K562 (cell line): Measurements from ENCODE around the gene CD82.
"Not testable (repeated sequence)": the region's sequence is repeated elsewhere in the genome, so short reads cannot be mapped to it uniquely, and the experiment has no call there.

Experiments used
- ATF7 ChIP-seq: fragments of 450-650 bp; IDR thresholded peaks from 2 replicates; pipeline ENCODE4 v1.7.1; 2014; ENCODE audit warnings: mild to moderate bottlenecking, moderate library complexity
- KDM1A ChIP-seq, 2 experiments: fragments of 450-650 bp; IDR thresholded peaks; 2 replicates each; pipeline ENCODE4 v1.6.1; 2016; ENCODE audit warnings: mild to moderate bottlenecking in 2 of 2
- NR2F6 ChIP-seq: fragments of 450-650 bp; formaldehyde crosslinking; IDR thresholded peaks from 2 replicates; pipeline ENCODE4 v1.4.0; 2020; ENCODE audit warnings: mild to moderate bottlenecking
- RAD21 ChIP-seq, 2 experiments: fragments of 250-450 bp in 1 of 2; fragments of 450-650 bp in 1 of 2; sonication (Bioruptor Pico) in 1 of 2; formaldehyde crosslinking in 1 of 2; IDR thresholded peaks in 1 of 2; conservative IDR thresholded peaks in 1 of 2; 2 replicates each; pipeline versions ENCODE4 v1.4.0 to v1.8.0; 2020 to 2022; ENCODE audit warnings: mild to moderate bottlenecking in 2 of 2, moderate library complexity in 1 of 2
- SREBF2 ChIP-seq: sonication (generic); formaldehyde crosslinking; IDR thresholded peaks from 2 replicates; pipeline ENCODE4 v1.4.0; 2020; ENCODE audit warnings: mild to moderate bottlenecking, missing genetic modification reagents
- TCF3 ChIP-seq: sonication (generic); formaldehyde crosslinking; IDR thresholded peaks from 2 replicates; pipeline ENCODE4 v1.4.0; 2020; ENCODE audit warnings: mild to moderate bottlenecking, missing genetic modification reagents
- ZNF354B ChIP-seq: fragments of 250-450 bp; sonication (Bioruptor Pico); IDR thresholded peaks from 2 replicates; pipeline ENCODE4 v1.4.0; 2020
- TF ChIP-seq, protein P1 (sequence below), 3 experiments: IDR thresholded peaks in 2 of 3; conservative IDR thresholded peaks in 1 of 3; 2 replicates each; pipeline ENCODE4 v1.5.1; 2011 to 2012; ENCODE audit warnings: low read length in 3 of 3, mild to moderate bottlenecking in 3 of 3, control low read depth in 2 of 3, improper control_type of control experiment in 1 of 3, inconsistent platforms in 1 of 3, low read depth in 1 of 3, mixed read lengths in 1 of 3, moderate library complexity in 1 of 3; ENCODE audit not compliant: insufficient read depth in 2 of 3
- TF ChIP-seq, protein P2 (sequence below): fragments of 250-450 bp; sonication (Bioruptor Pico); IDR thresholded peaks from 2 replicates; pipeline ENCODE4 v1.5.1; 2021; ENCODE audit warnings: mild to moderate bottlenecking
- TF ChIP-seq, protein P3 (sequence below): sonication (generic); formaldehyde crosslinking; IDR thresholded peaks from 2 replicates; pipeline ENCODE4 v1.8.1; 2023; ENCODE audit warnings: mild to moderate bottlenecking, missing genetic modification reagents
- TF ChIP-seq, protein P4 (sequence below): fragments of 450-650 bp; formaldehyde crosslinking; IDR thresholded peaks from 2 replicates; pipeline ENCODE4 v1.4.0; 2020; ENCODE audit warnings: mild to moderate bottlenecking, moderate library complexity
- TF ChIP-seq, protein P5 (sequence below): fragments of 250-450 bp; sonication (Bioruptor Pico); IDR thresholded peaks from 2 replicates; pipeline ENCODE4 v1.5.0; 2020; ENCODE audit warnings: mild to moderate bottlenecking, borderline replicate concordance

DNA sequence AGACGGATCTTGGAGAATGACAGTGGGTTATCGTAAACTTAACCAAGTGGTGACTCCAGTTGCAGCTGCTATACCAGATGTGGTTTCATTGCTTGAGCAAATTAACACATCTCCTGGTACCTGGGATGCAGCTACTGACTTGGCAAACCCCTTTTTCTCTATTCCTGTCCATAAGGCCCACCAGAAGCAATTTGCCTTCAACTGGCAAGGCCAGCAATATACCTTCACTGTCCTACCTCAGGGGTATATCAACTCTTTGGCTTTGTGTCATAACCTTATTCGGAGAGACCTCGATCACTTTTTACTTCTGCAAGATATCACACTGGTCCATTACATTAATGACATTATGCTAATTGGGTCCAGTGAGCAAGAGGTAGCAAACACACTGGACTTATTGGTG, 18.5 kb upstream of the CD82 start:
- TF ChIP-seq RAD21 (CRISPR knock-in tag; conservative IDR thresholded peaks at IDR 0.05 in 1 of 2, IDR thresholded peaks at IDR 0.05 in 1 of 2); ZNF354B (CRISPR knock-in tag); TCF3 (CRISPR knock-in tag); ATF7; NR2F6 (CRISPR knock-in tag); KDM1A (IDR thresholded peaks at IDR 0.05); SREBF2: not testable (repeated sequence)
- TF ChIP-seq, protein P1, sequence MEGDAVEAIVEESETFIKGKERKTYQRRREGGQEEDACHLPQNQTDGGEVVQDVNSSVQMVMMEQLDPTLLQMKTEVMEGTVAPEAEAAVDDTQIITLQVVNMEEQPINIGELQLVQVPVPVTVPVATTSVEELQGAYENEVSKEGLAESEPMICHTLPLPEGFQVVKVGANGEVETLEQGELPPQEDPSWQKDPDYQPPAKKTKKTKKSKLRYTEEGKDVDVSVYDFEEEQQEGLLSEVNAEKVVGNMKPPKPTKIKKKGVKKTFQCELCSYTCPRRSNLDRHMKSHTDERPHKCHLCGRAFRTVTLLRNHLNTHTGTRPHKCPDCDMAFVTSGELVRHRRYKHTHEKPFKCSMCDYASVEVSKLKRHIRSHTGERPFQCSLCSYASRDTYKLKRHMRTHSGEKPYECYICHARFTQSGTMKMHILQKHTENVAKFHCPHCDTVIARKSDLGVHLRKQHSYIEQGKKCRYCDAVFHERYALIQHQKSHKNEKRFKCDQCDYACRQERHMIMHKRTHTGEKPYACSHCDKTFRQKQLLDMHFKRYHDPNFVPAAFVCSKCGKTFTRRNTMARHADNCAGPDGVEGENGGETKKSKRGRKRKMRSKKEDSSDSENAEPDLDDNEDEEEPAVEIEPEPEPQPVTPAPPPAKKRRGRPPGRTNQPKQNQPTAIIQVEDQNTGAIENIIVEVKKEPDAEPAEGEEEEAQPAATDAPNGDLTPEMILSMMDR (IDR thresholded peaks at IDR 0.05 in 2 of 3, conservative IDR thresholded peaks at IDR 0.05 in 1 of 3; ENCODE audit: insufficient read depth in 2 of 3, low read depth in 1 of 3, low read length in 3 of 3), result not testable (repeated sequence)
- TF ChIP-seq, protein P2, sequence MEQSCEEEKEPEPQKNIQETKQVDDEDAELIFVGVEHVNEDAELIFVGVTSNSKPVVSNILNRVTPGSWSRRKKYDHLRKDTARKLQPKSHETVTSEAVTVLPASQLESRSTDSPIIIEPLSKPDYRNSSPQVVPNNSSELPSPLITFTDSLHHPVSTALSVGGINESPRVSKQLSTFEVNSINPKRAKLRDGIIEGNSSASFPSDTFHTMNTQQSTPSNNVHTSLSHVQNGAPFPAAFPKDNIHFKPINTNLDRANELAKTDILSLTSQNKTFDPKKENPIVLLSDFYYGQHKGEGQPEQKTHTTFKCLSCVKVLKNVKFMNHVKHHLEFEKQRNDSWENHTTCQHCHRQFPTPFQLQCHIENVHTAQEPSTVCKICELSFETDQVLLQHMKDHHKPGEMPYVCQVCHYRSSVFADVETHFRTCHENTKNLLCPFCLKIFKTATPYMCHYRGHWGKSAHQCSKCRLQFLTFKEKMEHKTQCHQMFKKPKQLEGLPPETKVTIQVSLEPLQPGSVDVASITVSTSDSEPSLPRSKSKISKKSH (CRISPR knock-in tag), result not testable (repeated sequence)
- TF ChIP-seq, protein P3, sequence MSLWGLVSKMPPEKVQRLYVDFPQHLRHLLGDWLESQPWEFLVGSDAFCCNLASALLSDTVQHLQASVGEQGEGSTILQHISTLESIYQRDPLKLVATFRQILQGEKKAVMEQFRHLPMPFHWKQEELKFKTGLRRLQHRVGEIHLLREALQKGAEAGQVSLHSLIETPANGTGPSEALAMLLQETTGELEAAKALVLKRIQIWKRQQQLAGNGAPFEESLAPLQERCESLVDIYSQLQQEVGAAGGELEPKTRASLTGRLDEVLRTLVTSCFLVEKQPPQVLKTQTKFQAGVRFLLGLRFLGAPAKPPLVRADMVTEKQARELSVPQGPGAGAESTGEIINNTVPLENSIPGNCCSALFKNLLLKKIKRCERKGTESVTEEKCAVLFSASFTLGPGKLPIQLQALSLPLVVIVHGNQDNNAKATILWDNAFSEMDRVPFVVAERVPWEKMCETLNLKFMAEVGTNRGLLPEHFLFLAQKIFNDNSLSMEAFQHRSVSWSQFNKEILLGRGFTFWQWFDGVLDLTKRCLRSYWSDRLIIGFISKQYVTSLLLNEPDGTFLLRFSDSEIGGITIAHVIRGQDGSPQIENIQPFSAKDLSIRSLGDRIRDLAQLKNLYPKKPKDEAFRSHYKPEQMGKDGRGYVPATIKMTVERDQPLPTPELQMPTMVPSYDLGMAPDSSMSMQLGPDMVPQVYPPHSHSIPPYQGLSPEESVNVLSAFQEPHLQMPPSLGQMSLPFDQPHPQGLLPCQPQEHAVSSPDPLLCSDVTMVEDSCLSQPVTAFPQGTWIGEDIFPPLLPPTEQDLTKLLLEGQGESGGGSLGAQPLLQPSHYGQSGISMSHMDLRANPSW, result not testable (repeated sequence)
- TF ChIP-seq, protein P4, sequence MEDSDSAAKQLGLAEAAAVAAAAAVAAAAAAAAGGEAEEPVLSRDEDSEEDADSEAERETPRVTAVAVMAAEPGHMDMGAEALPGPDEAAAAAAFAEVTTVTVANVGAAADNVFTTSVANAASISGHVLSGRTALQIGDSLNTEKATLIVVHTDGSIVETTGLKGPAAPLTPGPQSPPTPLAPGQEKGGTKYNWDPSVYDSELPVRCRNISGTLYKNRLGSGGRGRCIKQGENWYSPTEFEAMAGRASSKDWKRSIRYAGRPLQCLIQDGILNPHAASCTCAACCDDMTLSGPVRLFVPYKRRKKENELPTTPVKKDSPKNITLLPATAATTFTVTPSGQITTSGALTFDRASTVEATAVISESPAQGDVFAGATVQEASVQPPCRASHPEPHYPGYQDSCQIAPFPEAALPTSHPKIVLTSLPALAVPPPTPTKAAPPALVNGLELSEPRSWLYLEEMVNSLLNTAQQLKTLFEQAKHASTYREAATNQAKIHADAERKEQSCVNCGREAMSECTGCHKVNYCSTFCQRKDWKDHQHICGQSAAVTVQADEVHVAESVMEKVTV (CRISPR knock-in tag), result not testable (repeated sequence)
- TF ChIP-seq, protein P5, sequence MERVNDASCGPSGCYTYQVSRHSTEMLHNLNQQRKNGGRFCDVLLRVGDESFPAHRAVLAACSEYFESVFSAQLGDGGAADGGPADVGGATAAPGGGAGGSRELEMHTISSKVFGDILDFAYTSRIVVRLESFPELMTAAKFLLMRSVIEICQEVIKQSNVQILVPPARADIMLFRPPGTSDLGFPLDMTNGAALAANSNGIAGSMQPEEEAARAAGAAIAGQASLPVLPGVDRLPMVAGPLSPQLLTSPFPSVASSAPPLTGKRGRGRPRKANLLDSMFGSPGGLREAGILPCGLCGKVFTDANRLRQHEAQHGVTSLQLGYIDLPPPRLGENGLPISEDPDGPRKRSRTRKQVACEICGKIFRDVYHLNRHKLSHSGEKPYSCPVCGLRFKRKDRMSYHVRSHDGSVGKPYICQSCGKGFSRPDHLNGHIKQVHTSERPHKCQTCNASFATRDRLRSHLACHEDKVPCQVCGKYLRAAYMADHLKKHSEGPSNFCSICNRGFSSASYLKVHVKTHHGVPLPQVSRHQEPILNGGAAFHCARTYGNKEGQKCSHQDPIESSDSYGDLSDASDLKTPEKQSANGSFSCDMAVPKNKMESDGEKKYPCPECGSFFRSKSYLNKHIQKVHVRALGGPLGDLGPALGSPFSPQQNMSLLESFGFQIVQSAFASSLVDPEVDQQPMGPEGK (CRISPR knock-in tag), result not testable (repeated sequence)
